GM21528 (cell line): ENCODE measurements around the gene STK10.
"Not testable (repeated sequence)": the region's sequence is repeated elsewhere in the genome, so short reads cannot be mapped to it uniquely, and the experiment has no call there.

Experiments used
- ATAC-seq: cut with Tn5 transposase; IDR thresholded peaks from one replicate; pipeline ENCODE4 v1.9.1; 2021; ENCODE audit warnings: mild to moderate bottlenecking, moderate library complexity; ENCODE audit not compliant: unreplicated experiment, low FRiP score

The STK10 gene

GRCh38 chr5:172029876-172030275 is 158.1 kb downstream of the STK10 start:
- ATAC-seq: no peak

GRCh38 chr5:172028167-172028566 is 159.9 kb downstream of the STK10 start:
- no peak for ATAC-seq

GRCh38 chr5:172020110-172020786 is 167.8 kb downstream of the STK10 start:
- ATAC-seq: not testable (repeated sequence)

DNA sequence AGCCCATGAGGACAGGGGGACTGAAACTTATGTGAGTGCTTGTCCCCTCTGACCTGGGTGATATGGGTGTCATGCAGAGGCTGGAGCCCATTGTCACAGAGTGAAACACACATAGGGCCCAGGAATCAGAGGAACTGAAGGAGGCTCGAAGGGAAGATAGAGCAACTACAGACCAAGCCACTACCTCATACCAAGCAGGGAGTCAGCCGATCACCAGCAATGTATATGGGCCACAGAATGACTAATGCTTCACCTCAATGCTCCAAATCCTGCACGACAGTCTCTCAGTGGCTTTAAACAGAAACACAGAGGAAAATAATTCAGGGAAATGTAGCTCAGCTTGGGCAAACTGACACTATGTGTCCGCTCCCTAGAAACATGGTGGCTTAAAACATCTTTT is 172.7 kb downstream of the STK10 start:
- ATAC-seq: no peak

DNA sequence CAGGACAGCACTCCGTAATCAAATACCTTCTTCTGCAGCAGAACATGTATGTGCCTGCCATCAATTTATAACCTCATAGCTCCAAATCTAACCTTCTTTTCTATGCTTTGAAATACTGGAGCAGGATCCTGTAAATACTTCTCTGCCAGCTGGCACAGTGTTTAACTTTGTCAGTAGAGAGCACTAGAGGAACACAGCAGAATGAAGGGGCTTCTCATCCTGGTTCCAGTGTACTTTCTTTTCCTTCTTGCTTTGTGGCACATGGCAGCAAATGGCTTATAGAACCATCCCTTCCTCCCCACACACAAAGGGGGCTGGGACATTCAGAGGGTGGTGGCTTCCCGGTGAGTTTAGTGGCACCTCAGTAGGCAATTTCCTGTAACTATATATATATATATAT is 177.7 kb downstream of the STK10 start:
- ATAC-seq: no peak

GRCh38 chr5:172009536-172010270 is 178.3 kb downstream of the STK10 start:
- no peak for ATAC-seq

GRCh38 chr5:172008689-172009141 is 179.3 kb downstream of the STK10 start:
- no peak for ATAC-seq

DNA sequence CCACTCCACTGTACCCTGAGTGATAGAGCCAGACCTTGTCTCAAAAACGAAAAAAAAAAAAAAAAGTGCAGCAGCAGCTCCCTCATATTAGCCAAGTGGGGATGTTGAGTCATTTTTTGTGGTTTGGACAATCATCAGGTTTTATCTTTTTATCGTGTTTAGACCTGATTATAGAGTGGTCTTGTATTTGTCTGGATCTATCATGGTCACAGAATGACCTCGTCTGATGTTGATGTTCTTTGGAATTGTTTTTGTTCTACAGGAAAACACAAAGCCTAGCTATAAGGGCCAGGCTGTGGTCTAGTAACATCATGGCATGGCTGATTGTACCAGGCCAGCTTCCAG is 179.9 kb downstream of the STK10 start:
- no peak for ATAC-seq

DNA sequence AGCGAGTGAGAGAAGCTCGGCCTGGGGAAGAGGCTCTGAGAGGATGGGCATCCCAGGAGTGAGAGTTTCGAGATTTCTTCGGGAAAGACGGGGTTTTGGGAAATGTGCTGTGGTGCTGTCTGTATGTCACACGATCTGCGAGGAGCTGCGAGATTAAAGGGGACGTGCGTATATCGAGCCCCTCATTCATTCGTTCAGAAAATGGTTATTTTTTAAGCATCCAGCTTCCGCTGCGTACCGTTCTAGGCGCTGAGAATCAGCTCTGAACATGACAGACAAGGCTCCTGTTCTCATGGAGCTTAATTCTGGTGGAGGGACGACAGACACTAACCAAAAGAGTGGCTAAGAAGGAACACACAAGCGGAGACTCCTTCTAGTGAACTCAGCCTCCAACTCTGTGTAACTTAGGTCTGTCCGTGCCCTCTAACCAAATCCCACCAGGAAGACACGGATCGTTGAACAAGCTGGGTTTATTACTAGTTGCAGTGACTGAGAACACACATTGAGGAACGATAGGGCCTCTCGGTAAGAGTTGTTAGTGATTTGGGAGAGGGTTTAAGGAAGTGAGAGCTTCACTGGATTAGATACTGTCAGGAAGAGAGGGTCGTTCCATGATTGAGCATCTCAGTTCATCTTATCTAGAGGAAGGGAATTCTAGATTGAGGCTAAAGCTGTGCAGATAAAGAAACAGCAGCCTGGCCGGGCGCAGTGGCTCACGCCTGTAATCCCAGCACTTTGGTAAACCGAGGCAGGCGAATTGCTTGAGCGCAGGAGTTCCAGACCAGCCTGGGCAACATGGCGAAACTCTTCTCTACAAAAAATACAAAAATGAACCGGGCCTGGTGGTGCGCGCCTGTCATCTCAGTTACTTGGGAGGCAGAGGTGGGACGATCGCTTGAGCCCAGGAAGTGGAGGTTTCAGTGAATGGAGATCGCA is 180.6 kb downstream of the STK10 start:
- ATAC-seq: peak; percentile 0

GRCh38 chr5:172006321-172007174 is 181.5 kb downstream of the STK10 start, which contains the start of gene FBXW11:
FBXW11 (minus strand) TSS chr5:172006638; CDS start chr5:172006502, 136 bp downstream.
- ATAC-seq: peak; percentile 84

DNA sequence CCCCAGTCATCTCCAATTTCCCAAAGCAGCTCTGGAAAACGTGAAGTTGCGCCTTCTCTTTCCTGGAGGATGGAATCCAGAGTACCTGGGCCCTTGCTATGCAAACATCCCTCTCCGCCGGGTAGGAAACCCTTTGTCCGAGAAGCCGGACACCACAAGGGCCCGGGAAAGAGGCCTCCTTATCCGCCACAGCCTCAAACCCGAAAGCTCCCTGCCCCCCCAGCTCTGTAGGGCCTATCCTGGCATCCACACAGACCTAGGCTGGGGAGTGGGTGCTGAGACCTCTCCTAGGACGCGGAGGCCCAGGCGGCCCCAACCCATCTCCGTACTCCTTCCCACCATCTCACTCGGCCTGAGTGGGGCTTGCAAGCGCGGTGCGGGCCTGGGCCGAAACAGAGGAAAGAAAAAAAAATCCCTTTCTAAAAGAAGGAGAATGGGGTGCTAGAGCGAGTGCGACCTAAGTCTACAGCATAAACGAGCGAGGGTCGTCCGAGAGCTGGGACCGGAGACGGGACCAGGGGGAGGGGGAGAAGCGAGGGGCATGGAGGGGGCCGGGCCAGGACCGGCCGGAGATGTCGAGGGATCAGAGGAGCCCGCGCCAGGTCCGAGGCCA is 182.2 kb downstream of the STK10 start:
- ATAC-seq: peak; percentile 8

- ATAC-seq: no peak
Measured at GRCh38 chr5:172004824-172005237, 183.2 kb downstream of the STK10 start.

- ATAC-seq: no peak
Measured at GRCh38 chr5:172003746-172004145, 184.3 kb downstream of the STK10 start.

DNA sequence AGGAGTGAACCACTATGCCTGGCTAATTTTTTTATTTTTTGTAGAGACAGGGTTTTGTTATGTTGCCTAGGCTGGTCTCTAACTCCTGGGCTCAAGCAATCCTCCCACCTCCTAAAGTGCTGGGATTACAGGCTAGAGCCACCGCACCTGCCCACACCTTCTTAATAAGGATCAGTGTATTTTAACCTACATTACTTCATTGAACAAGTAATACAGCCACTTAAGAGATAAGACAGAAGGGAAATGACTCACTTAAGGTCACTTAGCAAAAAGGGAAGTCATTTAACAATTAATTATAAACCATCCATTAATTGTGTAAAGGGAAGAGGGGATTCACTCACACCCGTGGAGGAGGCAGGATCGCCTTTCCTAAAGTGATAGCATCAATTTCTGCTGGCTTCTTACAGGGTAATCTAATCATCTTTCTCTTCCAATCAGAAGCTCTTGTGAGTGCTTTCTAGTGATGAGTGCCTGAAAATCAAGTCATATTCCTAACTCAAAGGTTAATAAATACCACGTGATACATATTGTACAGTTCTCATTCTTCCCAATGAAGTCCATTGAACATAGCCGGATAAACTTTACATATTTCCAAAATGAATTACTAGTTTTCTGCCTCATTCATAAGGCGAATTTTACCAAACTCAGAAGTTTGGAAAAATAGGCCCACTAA is 185.0 kb downstream of the STK10 start:
- ATAC-seq: no peak

- ATAC-seq: no peak
Measured at GRCh38 chr5:172002310-172002709, 185.7 kb downstream of the STK10 start.

DNA sequence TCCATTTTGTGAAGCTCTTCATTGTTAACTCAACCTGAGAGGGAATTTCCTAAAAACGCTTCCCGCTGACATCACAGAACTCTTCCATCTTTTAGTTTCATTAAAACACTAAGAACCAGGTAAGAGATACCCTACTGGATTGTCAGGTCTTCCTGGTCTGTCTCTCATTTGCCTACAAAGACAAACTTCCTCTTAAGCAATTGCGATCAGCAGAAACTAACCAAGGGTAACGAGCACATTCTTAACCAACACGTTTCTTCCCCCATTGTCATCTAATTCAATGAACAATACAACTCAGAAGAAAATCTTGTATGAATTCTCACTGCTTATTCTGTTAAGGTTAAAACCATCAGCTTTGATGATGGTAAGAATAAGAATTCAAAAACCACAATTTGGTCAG is 188.1 kb downstream of the STK10 start:
- ATAC-seq: peak; percentile 38

DNA sequence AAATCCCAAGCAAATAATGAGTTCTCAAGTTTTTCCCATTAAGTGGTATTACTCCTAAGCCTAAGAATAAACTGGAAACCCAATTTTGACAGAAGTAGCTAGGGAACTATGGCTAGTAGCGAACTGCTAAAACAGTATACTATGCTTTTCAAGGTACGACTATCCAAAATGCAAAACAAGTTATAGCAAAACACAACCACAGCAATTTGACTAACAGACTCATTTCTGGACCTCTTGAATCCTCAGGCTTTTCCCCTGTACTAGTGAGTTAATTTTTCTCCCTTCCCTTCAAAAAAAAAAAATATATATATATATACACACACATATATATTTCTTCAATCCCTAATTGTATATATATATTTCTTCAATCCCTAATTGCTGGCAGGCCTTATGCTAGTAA is 188.9 kb downstream of the STK10 start:
- ATAC-seq: no peak

DNA sequence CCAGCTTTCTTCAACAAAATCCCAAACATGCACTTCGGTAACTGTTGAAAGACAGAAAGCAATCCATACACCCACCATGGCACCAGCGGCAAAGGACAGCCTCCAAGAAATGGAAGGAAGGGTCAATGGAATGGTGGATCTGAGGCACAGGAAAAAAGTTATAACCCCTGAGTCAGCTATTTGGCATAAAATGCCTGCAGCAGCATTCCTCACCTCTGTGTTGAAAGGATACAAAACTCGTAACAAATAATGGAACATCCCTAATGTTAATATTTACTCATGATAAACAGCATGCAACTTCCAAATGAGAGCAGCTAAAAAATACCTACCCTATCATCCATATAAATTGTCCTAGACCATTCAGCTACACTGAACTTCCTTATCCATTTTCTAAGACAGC is 191.0 kb downstream of the STK10 start:
- no peak for ATAC-seq

DNA sequence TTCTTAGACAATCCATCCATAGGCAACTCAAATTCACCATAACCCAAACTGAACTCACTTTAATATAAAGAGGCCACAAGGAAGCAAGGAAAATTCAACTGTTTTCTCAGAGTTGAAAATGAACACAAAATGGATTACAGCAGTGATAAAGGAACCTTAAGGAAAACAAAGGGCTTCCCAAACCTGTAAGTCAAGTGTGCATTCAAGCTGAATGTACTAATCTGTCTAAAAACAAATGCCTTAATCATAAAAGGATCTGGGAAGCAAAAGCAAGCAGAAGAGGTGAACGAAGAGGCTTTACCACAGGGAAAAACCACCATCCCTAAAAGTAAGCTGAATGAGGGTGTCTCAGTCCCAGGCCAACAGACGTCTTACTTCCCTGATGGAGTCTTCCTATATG is 195.2 kb downstream of the STK10 start:
- ATAC-seq: no peak
